ENCODE data around the gene C6. TPM values are rescaled to one million over a fixed set of nuclear protein-coding genes. Genes with fewer than 3 reads are reported as not detected.
"Not testable (repeated sequence)": the region's sequence is repeated elsewhere in the genome, so short reads cannot be mapped to it uniquely, and the experiment has no call there.

The C6 gene
- polyA plus RNA-seq, 3 donors = not detected

DNA sequence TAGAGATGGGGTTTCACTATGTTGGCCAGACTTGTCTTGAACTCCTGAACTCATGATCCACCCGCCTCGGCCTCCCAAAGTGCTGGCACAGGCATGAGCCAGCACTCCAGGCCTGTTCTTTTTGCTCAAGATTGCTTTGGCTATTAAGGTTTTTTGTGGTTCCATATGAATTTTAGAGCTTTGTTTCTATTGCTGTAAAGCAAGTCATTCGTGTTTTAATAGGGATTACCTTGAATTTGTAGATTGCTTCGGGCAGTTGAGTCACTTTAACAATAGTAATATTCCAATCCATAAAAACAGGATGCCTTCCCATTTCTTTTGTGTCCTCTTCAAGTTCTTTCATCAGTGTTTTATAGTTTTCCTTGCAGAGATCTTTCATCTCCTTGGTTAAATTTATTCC, 22.1 kb downstream of the C6 start:
- H3K36me3 ChIP-seq (replicated peaks in 1 of 2; ENCODE audit: control insufficient read depth in 1 of 2, insufficient read depth in 2 of 2, low read length in 2 of 2) = no peaks in the 10 kb centered on the region
- WGBS (ENCODE audit: insufficient coverage) = 88% methylated on average over 2 of the region's 4 CpGs
- no peaks in the 10 kb centered on the region for H3K27me3 Mint-ChIP-seq (ENCODE audit: low read depth in 3 of 3)
- no peak overlapping the region for H3K27ac Mint-ChIP-seq
- H3K27me3 ChIP-seq (ENCODE audit: control insufficient read depth in 2 of 2, insufficient read depth in 2 of 2, low read length in 2 of 2) = no peaks in the 10 kb centered on the region
- H3K4me1 Mint-ChIP-seq = no peaks in the 10 kb centered on the region
- no peak overlapping the region for H3K27ac ChIP-seq (ENCODE audit: low read depth in 1 of 2, low read length in 2 of 2)
- no peaks in the 10 kb centered on the region for H3K79me2 ChIP-seq (ENCODE audit: insufficient read depth, low read length)
- no peak overlapping the region for H3K4me2 ChIP-seq (replicated peaks; ENCODE audit: extremely low read depth, low read length, poor library complexity, severe bottlenecking)
- no peaks in the 10 kb centered on the region for H3K36me3 Mint-ChIP-seq
- peaks cover 0 to 11% (median 4%) of the 10 kb centered on the region in 7 donors for H3K9me3 Mint-ChIP-seq
- H4K20me1 ChIP-seq (ENCODE audit: insufficient read depth, low read length) = no peaks in the 10 kb centered on the region
- peaks cover 0 to 2% of the 10 kb centered on the region in 2 donors for H3K9me3 ChIP-seq (replicated peaks in 1 of 2; ENCODE audit: control insufficient read depth in 1 of 2, insufficient read depth in 1 of 2, low read length in 2 of 2)
- DNase-seq = no peak
- TF ChIP-seq, protein P1, sequence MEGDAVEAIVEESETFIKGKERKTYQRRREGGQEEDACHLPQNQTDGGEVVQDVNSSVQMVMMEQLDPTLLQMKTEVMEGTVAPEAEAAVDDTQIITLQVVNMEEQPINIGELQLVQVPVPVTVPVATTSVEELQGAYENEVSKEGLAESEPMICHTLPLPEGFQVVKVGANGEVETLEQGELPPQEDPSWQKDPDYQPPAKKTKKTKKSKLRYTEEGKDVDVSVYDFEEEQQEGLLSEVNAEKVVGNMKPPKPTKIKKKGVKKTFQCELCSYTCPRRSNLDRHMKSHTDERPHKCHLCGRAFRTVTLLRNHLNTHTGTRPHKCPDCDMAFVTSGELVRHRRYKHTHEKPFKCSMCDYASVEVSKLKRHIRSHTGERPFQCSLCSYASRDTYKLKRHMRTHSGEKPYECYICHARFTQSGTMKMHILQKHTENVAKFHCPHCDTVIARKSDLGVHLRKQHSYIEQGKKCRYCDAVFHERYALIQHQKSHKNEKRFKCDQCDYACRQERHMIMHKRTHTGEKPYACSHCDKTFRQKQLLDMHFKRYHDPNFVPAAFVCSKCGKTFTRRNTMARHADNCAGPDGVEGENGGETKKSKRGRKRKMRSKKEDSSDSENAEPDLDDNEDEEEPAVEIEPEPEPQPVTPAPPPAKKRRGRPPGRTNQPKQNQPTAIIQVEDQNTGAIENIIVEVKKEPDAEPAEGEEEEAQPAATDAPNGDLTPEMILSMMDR (IDR thresholded peaks at IDR 0.05) = no peak
- H2AFZ ChIP-seq (ENCODE audit: insufficient read depth, low read depth, low read length, poor library complexity, severe bottlenecking) = no peak overlapping the region
- H3K9ac ChIP-seq (ENCODE audit: insufficient read depth, low read length, poor library complexity, severe bottlenecking) = no peak overlapping the region
- H3K4me1 ChIP-seq (ENCODE audit: control insufficient read depth in 1 of 2, insufficient read depth in 2 of 2, low read length in 2 of 2) = no peaks in the 10 kb centered on the region
- intact Hi-C loops (cut with micrococcal nuclease) = no loop called here
- H3K4me3 Mint-ChIP-seq = no peak overlapping the region
- H3K4me3 ChIP-seq (replicated peaks in 1 of 3; ENCODE audit: low read depth in 2 of 3, low read length in 3 of 3) = no peak overlapping the region

DNA sequence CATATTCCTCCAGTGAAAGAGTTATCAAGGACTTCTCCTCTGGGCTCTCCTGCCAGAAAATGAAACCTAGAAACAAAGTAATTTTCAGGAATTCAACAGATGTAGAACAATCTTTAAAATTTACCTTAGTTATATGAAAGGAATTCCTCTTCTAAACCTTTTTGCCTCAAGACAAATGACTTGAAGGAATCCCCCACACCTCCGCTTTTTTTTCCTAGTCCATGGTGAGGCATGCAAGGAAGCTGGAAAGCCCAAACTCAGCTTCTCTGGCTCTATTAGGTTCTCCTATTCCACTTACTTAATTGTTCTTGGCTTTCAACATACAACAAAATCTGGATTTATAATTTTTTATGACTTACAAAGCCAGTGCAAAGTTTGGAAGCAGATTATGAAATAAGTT, 27.2 kb downstream of the C6 start:
- intact Hi-C loops (cut with micrococcal nuclease) = no loop called here

GRCh38 chr5:41183331-41183730, 30.0 kb downstream of the C6 start:
- H3K27ac ChIP-seq (ENCODE audit: low read depth in 1 of 2, low read length in 2 of 2); H3K9me3 ChIP-seq (replicated peaks in 1 of 2; ENCODE audit: control insufficient read depth in 1 of 2, insufficient read depth in 1 of 2, low read length in 2 of 2); H3K9ac ChIP-seq (ENCODE audit: insufficient read depth, low read length, poor library complexity, severe bottlenecking); H3K27me3 ChIP-seq (ENCODE audit: control insufficient read depth in 2 of 2, insufficient read depth in 2 of 2, low read length in 2 of 2); H4K20me1 ChIP-seq (ENCODE audit: insufficient read depth, low read length); H3K4me2 ChIP-seq (replicated peaks; ENCODE audit: extremely low read depth, low read length, poor library complexity, severe bottlenecking); H3K27ac Mint-ChIP-seq; intact Hi-C loops (cut with micrococcal nuclease); H3K36me3 ChIP-seq (replicated peaks in 1 of 2; ENCODE audit: control insufficient read depth in 1 of 2, insufficient read depth in 2 of 2, low read length in 2 of 2); H3K9me3 Mint-ChIP-seq; H3K79me2 ChIP-seq (ENCODE audit: insufficient read depth, low read length); H3K4me1 ChIP-seq (ENCODE audit: control insufficient read depth in 1 of 2, insufficient read depth in 2 of 2, low read length in 2 of 2); H3K27me3 Mint-ChIP-seq (ENCODE audit: low read depth in 3 of 3); H2AFZ ChIP-seq (ENCODE audit: insufficient read depth, low read depth, low read length, poor library complexity, severe bottlenecking); H3K4me3 ChIP-seq (replicated peaks in 1 of 3; ENCODE audit: low read depth in 2 of 3, low read length in 3 of 3); H3K4me3 Mint-ChIP-seq; DNase-seq; H3K36me3 Mint-ChIP-seq; H3K4me1 Mint-ChIP-seq: not testable (repeated sequence)
- WGBS (ENCODE audit: insufficient coverage) = no CpG with 5 or more reads among the region's 1 CpG

More for the DNA sequence above, 27.2 kb downstream of the C6 start:
- no peak overlapping the region for H2AFZ ChIP-seq (ENCODE audit: insufficient read depth, low read depth, low read length, poor library complexity, severe bottlenecking)
- no peaks in the 10 kb centered on the region for H3K27me3 Mint-ChIP-seq (ENCODE audit: low read depth in 3 of 3)
- TF ChIP-seq, protein P1 (IDR thresholded peaks at IDR 0.05) = no peak
- 88% methylated on average over 1 of the region's 1 CpG for WGBS (ENCODE audit: insufficient coverage)
- no peak overlapping the region for H3K27ac ChIP-seq (ENCODE audit: low read depth in 1 of 2, low read length in 2 of 2)
- H3K36me3 ChIP-seq (replicated peaks in 1 of 2; ENCODE audit: control insufficient read depth in 1 of 2, insufficient read depth in 2 of 2, low read length in 2 of 2) = no peaks in the 10 kb centered on the region
- no peaks in the 10 kb centered on the region for H3K27me3 ChIP-seq (ENCODE audit: control insufficient read depth in 2 of 2, insufficient read depth in 2 of 2, low read length in 2 of 2)
- H3K9me3 ChIP-seq (replicated peaks in 1 of 2; ENCODE audit: control insufficient read depth in 1 of 2, insufficient read depth in 1 of 2, low read length in 2 of 2) = no peaks in the 10 kb centered on the region
- H3K9ac ChIP-seq (ENCODE audit: insufficient read depth, low read length, poor library complexity, severe bottlenecking) = no peak overlapping the region
- no peak for DNase-seq
- no peak overlapping the region for H3K27ac Mint-ChIP-seq
- no peak overlapping the region for H3K4me3 ChIP-seq (replicated peaks in 1 of 3; ENCODE audit: low read depth in 2 of 3, low read length in 3 of 3)
- no peak overlapping the region for H3K4me2 ChIP-seq (replicated peaks; ENCODE audit: extremely low read depth, low read length, poor library complexity, severe bottlenecking)
- H3K4me3 Mint-ChIP-seq = no peak overlapping the region
- no peaks in the 10 kb centered on the region for H3K79me2 ChIP-seq (ENCODE audit: insufficient read depth, low read length)
- no peaks in the 10 kb centered on the region for H3K4me1 Mint-ChIP-seq
- no peaks in the 10 kb centered on the region for H3K36me3 Mint-ChIP-seq
- H4K20me1 ChIP-seq (ENCODE audit: insufficient read depth, low read length) = no peaks in the 10 kb centered on the region
- H3K9me3 Mint-ChIP-seq = peaks cover 0 to 4% (median under 1%) of the 10 kb centered on the region in 7 donors
- H3K4me1 ChIP-seq (ENCODE audit: control insufficient read depth in 1 of 2, insufficient read depth in 2 of 2, low read length in 2 of 2) = no peaks in the 10 kb centered on the region
